Superior temporal gyrus (tissue), 1 donor: ENCODE measurements around the gene PRCP.

Source experiments
- DNase-seq: peaks from one replicate; pipeline ENCODE4 v3.0.0-alpha.2; 2016; ENCODE audit errors: extremely low spot score

Gene PRCP

DNA sequence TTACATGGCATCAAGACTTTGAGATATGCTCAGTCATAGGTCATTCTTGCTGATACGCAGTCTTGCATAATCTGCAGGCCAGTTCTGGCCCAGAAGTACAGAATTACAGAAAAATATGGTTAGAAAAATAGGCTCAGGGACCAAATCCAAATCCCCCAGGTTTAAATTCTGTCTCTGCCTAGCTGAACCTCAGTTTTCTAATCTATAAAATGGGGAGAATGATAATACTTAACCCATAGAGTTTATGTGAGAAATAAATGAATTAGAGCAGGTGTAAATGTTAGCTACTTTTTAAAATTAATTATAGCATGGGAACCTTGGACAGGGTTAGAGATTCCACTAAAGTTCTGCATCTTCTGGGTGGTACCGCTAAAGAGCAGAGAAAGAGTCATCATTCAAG, 114.2 kb downstream of the PRCP start:
- DNase-seq: no peak

GRCh38 chr11:82782825-82783374, 117.3 kb downstream of the PRCP start:
- no peak for DNase-seq

- no peak for DNase-seq
Observed at GRCh38 chr11:82778776-82779175, 121.5 kb downstream of the PRCP start.

- DNase-seq: no peak
Observed at GRCh38 chr11:82776377-82776776, 123.9 kb downstream of the PRCP start.

- DNase-seq: no peak
Observed at GRCh38 chr11:82775736-82776346, 124.4 kb downstream of the PRCP start.

DNA sequence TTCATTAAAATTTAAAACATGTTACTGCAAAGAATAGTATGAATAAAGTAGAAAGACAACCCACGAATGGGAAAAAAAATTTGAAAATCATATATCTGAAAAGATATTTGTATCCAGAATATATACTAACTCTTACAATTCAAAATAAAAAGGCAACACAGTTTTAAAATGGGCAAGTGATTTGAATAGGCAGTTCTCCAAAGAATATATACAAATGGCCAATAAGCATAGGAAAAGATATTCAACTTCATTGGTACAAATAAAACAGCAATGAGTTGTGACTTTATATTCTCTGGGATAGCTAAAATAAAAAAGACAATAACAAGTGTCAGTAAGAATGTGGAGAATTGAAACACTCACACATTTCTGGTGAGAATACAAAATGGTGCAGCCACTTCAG, 125.0 kb downstream of the PRCP start:
- no peak for DNase-seq
